HG02938 (cell line): ENCODE measurements around the gene C2CD2.

Experiments used
- ATAC-seq: cut with Tn5 transposase; IDR thresholded peaks from one replicate; pipeline ENCODE4 v1.9.1; 2021; ENCODE audit warnings: mild to moderate bottlenecking, moderate library complexity; ENCODE audit not compliant: unreplicated experiment

Gene C2CD2

GRCh38 chr21:41916888-41917433 lies 36.9 kb downstream of the C2CD2 start:
- ATAC-seq = no peak

- ATAC-seq = no peak
Measured at GRCh38 chr21:41914965-41915364, 38.9 kb downstream of the C2CD2 start.

- no peak for ATAC-seq
Measured at GRCh38 chr21:41914358-41914757, 39.5 kb downstream of the C2CD2 start.

GRCh38 chr21:41913230-41913629 lies 40.6 kb downstream of the C2CD2 start:
- no peak for ATAC-seq

- no peak for ATAC-seq
Measured at GRCh38 chr21:41908829-41909228, 45.0 kb downstream of the C2CD2 start.

GRCh38 chr21:41907496-41908258 lies 46.1 kb downstream of the C2CD2 start:
- ATAC-seq = no peak

GRCh38 chr21:41906770-41907169 lies 47.0 kb downstream of the C2CD2 start:
- ATAC-seq = no peak

- no peak for ATAC-seq
Measured at GRCh38 chr21:41903559-41904351, 50.1 kb downstream of the C2CD2 start.

- no peak for ATAC-seq
Measured at GRCh38 chr21:41902946-41903345, 50.9 kb downstream of the C2CD2 start.

- ATAC-seq = no peak
Measured at GRCh38 chr21:41901782-41902181, 52.0 kb downstream of the C2CD2 start.

- no peak for ATAC-seq
Measured at GRCh38 chr21:41901099-41901498, 52.7 kb downstream of the C2CD2 start.

GRCh38 chr21:41900401-41900800 lies 53.4 kb downstream of the C2CD2 start:
- no peak for ATAC-seq

GRCh38 chr21:41899426-41900202 lies 54.2 kb downstream of the C2CD2 start:
- ATAC-seq = no peak

- ATAC-seq = no peak
Measured at GRCh38 chr21:41898998-41899397, 54.8 kb downstream of the C2CD2 start.

GRCh38 chr21:41897700-41898099 lies 56.1 kb downstream of the C2CD2 start:
- no peak for ATAC-seq

GRCh38 chr21:41897047-41897669 lies 56.7 kb downstream of the C2CD2 start:
- ATAC-seq = no peak

- ATAC-seq = no peak
Measured at GRCh38 chr21:41895643-41896493, 58.0 kb downstream of the C2CD2 start.

GRCh38 chr21:41894922-41895557 lies 58.8 kb downstream of the C2CD2 start:
- ATAC-seq = no peak

GRCh38 chr21:41894511-41894910 lies 59.3 kb downstream of the C2CD2 start:
- no peak for ATAC-seq
